MCF 10A (cell line): ENCODE data around the gene SLC22A14. TPM values are rescaled to one million over a fixed set of nuclear protein-coding genes. Genes with fewer than 3 reads are reported as not detected.

Experiments used
- BruUV-seq: library from RNA; stranded (reverse); fragments of 400-500 nt; replicated peaks from 2 replicates; lab custom pipeline; 2021; lab: Mats Ljungman, UMichigan
- CTCF ChIA-PET: fragments of 300-600 bp; sonication (Branson Sonifier 250); formaldehyde crosslinking; extraction: SDS; loops from one replicate; lab custom pipeline; 2021; ENCODE audit warnings: antibody characterized with exemption, inconsistent platforms; lab: Yijun Ruan, JAX
- POLR2A ChIA-PET: fragments of 300-600, 350-650 bp; sonication (Branson Sonifier 250); formaldehyde crosslinking; extraction: SDS; loops from one replicate; lab custom pipeline; 2020; ENCODE audit warnings: antibody characterized with exemption, inconsistent platforms; lab: Yijun Ruan, JAX
- DNase-seq: peaks from one replicate; pipeline ENCODE4 v3.0.0-alpha.2; 2018; ENCODE audit not compliant: unreplicated experiment
- H3K27ac Mint-ChIP-seq: one replicate; pipeline ENCODE4 v1.8.0; 2022; ENCODE audit warnings: mild to moderate bottlenecking, low read depth, mixed read lengths; ENCODE audit not compliant: unreplicated experiment
- H3K27me3 Mint-ChIP-seq: one replicate; pipeline ENCODE4 v1.8.0; 2022; ENCODE audit warnings: mixed read lengths; ENCODE audit not compliant: insufficient read depth, unreplicated experiment
- H3K36me3 Mint-ChIP-seq: one replicate; pipeline ENCODE4 v1.8.0; 2022; ENCODE audit warnings: mild to moderate bottlenecking, moderate library complexity, mixed read lengths; ENCODE audit not compliant: insufficient read depth, unreplicated experiment
- H3K4me1 Mint-ChIP-seq: one replicate; pipeline ENCODE4 v1.8.0; 2022; ENCODE audit warnings: mixed read lengths; ENCODE audit not compliant: insufficient read depth, unreplicated experiment
- H3K4me3 Mint-ChIP-seq: one replicate; pipeline ENCODE4 v1.8.0; 2022; ENCODE audit warnings: mild to moderate bottlenecking, moderate library complexity, mixed read lengths; ENCODE audit not compliant: unreplicated experiment
- H3K9me3 Mint-ChIP-seq: one replicate; pipeline ENCODE4 v1.8.0; 2022; ENCODE audit warnings: mixed read lengths; ENCODE audit not compliant: unreplicated experiment
- CTCF ChIP-seq: fragments of 200-600 bp; IDR thresholded peaks from one replicate; pipeline ENCODE4 v1.8.0; 2022; ENCODE audit warnings: antibody characterized with exemption, mild to moderate bottlenecking; ENCODE audit not compliant: unreplicated experiment
- intact Hi-C: fragments of 100-400 bp; cut with micrococcal nuclease; formaldehyde crosslinking; loops from 2 replicates; pipeline ENCODE4 v1.14.1; 2022
- total RNA-seq: library from RNA; stranded (reverse); gene quantifications from 2 replicates; pipeline ENCODE4 v1.2.3, GENCODE V29; 2022

The SLC22A14 gene
- total RNA-seq, 1 experiment from 2014 or later = 0.44 TPM

GRCh38 chr3:38297537-38297936, 15.4 kb downstream of the SLC22A14 start:
- POLR2A ChIA-PET = interaction anchor here (0.6 kb wide), 1 partner anchor 104 kb away, joined by 4 read pairs; no protein-coding TSS in a partner anchor

GRCh38 chr3:38297947-38298711, 16.0 kb downstream of the SLC22A14 start:
- POLR2A ChIA-PET = interaction anchor here (0.6 kb wide), 1 partner anchor 104 kb away, joined by 4 read pairs; no protein-coding TSS in a partner anchor
- H3K4me3 Mint-ChIP-seq = no peak overlapping the region
- no peaks in the 10 kb centered on the region for H3K27me3 Mint-ChIP-seq
- no TSS peak for BruUV-seq
- CTCF ChIA-PET = interaction anchor here (0.6 to 3.1 kb wide), 27 partner anchors 8 to 702 kb away, joined by 3 to 21 read pairs (median 4); partner anchors contain the start of gene OXSR1
- no peak overlapping the region for H3K27ac Mint-ChIP-seq
- H3K4me1 Mint-ChIP-seq = no peaks in the 10 kb centered on the region
- DNase-seq = peak; percentile 23
- no peaks in the 10 kb centered on the region for H3K36me3 Mint-ChIP-seq
- peak; percentile 40 for TF ChIP-seq CTCF
- H3K9me3 Mint-ChIP-seq = no peaks in the 10 kb centered on the region
- intact Hi-C loops = loop anchor here (1.0 kb wide), 2 partner anchors 167 to 180 kb away; no protein-coding TSS in a partner anchor

More at GRCh38 chr3:38297537-38297936, 15.4 kb downstream of the SLC22A14 start:
- CTCF ChIA-PET = interaction anchor here (0.6 to 3.1 kb wide), 19 partner anchors 8 to 702 kb away, joined by 3 to 21 read pairs (median 4); partner anchors contain the start of gene OXSR1
- no peak for DNase-seq
- Mint-ChIP-seq H3K4me1 (no peaks in the 10 kb centered on the region), H3K9me3 (no peaks in the 10 kb centered on the region), H3K36me3 (no peaks in the 10 kb centered on the region), H3K4me3 (no peak overlapping the region), H3K27me3 (no peaks in the 10 kb centered on the region), H3K27ac (no peak overlapping the region)
- TF ChIP-seq CTCF = no peak
- intact Hi-C loops = no loop called here
- BruUV-seq = no TSS peak

- CTCF ChIA-PET = interaction anchor here (1.6 to 1.9 kb wide), 2 partner anchors 9 to 23 kb away, joined by 4 to 8 read pairs; no protein-coding TSS in a partner anchor
- H3K27ac Mint-ChIP-seq = no peak overlapping the region
- H3K4me3 Mint-ChIP-seq = no peak overlapping the region
- no peak for DNase-seq
- no peaks in the 10 kb centered on the region for H3K4me1 Mint-ChIP-seq
- no peaks in the 10 kb centered on the region for H3K9me3 Mint-ChIP-seq
- no peak for TF ChIP-seq CTCF
- H3K27me3 Mint-ChIP-seq = peaks cover 12% of the 10 kb centered on the region
- BruUV-seq = no TSS peak
- POLR2A ChIA-PET = interaction anchor here (0.6 kb wide), 1 partner anchor 141 kb away, joined by 4 read pairs; no protein-coding TSS in a partner anchor
- no peaks in the 10 kb centered on the region for H3K36me3 Mint-ChIP-seq
- intact Hi-C loops = no loop called here
Observed at GRCh38 chr3:38306941-38307340, 24.8 kb downstream of the SLC22A14 start.

- ChIA-PET POLR2A (no interaction called here), CTCF (interaction anchor here (1.4 kb wide), 1 partner anchor 9 kb away, joined by 6 read pairs; no protein-coding TSS in a partner anchor)
- H3K4me1 Mint-ChIP-seq = no peaks in the 10 kb centered on the region
- H3K27ac Mint-ChIP-seq = no peak overlapping the region
- peaks cover 12% of the 10 kb centered on the region for H3K27me3 Mint-ChIP-seq
- no TSS peak for BruUV-seq
- no peaks in the 10 kb centered on the region for H3K9me3 Mint-ChIP-seq
- intact Hi-C loops = no loop called here
- H3K4me3 Mint-ChIP-seq = no peak overlapping the region
- no peak for TF ChIP-seq CTCF
- no peaks in the 10 kb centered on the region for H3K36me3 Mint-ChIP-seq
- no peak for DNase-seq
Observed at GRCh38 chr3:38307599-38307998, 25.5 kb downstream of the SLC22A14 start.
